IMR-90 (cell line): ENCODE results near the gene BEST1.

ENCODE experiments used
- BHLHE40 ChIP-seq: fragments of 150-350 bp; IDR thresholded peaks from 2 replicates; pipeline ENCODE4 v1.6.1; 2016; ENCODE audit warnings: mild to moderate bottlenecking, low read depth, low read length
- CEBPB ChIP-seq: IDR thresholded peaks from 2 replicates; pipeline ENCODE4 v1.6.1; 2012; ENCODE audit warnings: low read depth, low read length, improper control_type of control experiment
- ELK1 ChIP-seq: fragments of 150-350 bp; IDR thresholded peaks from 2 replicates; pipeline ENCODE4 v1.6.1; 2016; ENCODE audit warnings: low read depth, mild to moderate bottlenecking, low read length, moderate library complexity, borderline replicate concordance
- FOS ChIP-seq: fragments of 150-350 bp; IDR thresholded peaks from 2 replicates; pipeline ENCODE4 v1.6.1; 2016; ENCODE audit warnings: low read depth, low read length
- MAFK ChIP-seq: IDR thresholded peaks from 2 replicates; pipeline ENCODE4 v1.6.1; 2012; ENCODE audit warnings: low read depth, low read length, improper control_type of control experiment
- MXI1 ChIP-seq: IDR thresholded peaks from 2 replicates; pipeline ENCODE4 v1.6.1; 2012; ENCODE audit warnings: low read depth, mild to moderate bottlenecking, low read length, moderate library complexity, borderline replicate concordance
- NFE2L2 ChIP-seq: fragments of 150-350 bp; IDR thresholded peaks from 2 replicates; pipeline ENCODE4 v1.6.1; 2016; ENCODE audit warnings: low read depth, mild to moderate bottlenecking, low read length
- POLR2A ChIP-seq: IDR thresholded peaks from 2 replicates; pipeline ENCODE4 v1.6.1; 2012; ENCODE audit warnings: mild to moderate bottlenecking, low read depth, low read length
- RAD21 ChIP-seq: IDR thresholded peaks from 2 replicates; pipeline ENCODE4 v1.6.1; 2012; ENCODE audit warnings: low read length, improper control_type of control experiment
- RCOR1 ChIP-seq: IDR thresholded peaks from 2 replicates; pipeline ENCODE4 v1.6.1; 2012; ENCODE audit warnings: mild to moderate bottlenecking, low read length, improper control_type of control experiment; ENCODE audit not compliant: insufficient replicate concordance
- RFX5 ChIP-seq: IDR thresholded peaks from 2 replicates; pipeline ENCODE4 v1.8.0; 2012; ENCODE audit warnings: low read depth, mild to moderate bottlenecking, low read length, moderate library complexity
- SMC3 ChIP-seq: fragments of 150-350 bp; IDR thresholded peaks from 2 replicates; pipeline ENCODE4 v1.6.1; 2016; ENCODE audit warnings: low read depth, mild to moderate bottlenecking, antibody characterized with exemption, low read length, moderate library complexity
- USF2 ChIP-seq: fragments of 150-350 bp; IDR thresholded peaks from 2 replicates; pipeline ENCODE4 v1.6.1; 2017; ENCODE audit warnings: mild to moderate bottlenecking, antibody characterized with exemption, low read length, low read depth
- TF ChIP-seq, protein P1 (sequence below): conservative IDR thresholded peaks from 2 replicates; pipeline ENCODE4 v1.5.1; 2012; ENCODE audit warnings: mild to moderate bottlenecking, low read depth, low read length, improper control_type of control experiment

GRCh38 chr11:61955422-61956135 is 5.4 kb downstream of the BEST1 start:
- TF ChIP-seq, protein P1, sequence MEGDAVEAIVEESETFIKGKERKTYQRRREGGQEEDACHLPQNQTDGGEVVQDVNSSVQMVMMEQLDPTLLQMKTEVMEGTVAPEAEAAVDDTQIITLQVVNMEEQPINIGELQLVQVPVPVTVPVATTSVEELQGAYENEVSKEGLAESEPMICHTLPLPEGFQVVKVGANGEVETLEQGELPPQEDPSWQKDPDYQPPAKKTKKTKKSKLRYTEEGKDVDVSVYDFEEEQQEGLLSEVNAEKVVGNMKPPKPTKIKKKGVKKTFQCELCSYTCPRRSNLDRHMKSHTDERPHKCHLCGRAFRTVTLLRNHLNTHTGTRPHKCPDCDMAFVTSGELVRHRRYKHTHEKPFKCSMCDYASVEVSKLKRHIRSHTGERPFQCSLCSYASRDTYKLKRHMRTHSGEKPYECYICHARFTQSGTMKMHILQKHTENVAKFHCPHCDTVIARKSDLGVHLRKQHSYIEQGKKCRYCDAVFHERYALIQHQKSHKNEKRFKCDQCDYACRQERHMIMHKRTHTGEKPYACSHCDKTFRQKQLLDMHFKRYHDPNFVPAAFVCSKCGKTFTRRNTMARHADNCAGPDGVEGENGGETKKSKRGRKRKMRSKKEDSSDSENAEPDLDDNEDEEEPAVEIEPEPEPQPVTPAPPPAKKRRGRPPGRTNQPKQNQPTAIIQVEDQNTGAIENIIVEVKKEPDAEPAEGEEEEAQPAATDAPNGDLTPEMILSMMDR, result no peak
- TF ChIP-seq POLR2A (no peak), FOS (no peak), RCOR1 (no peak), RAD21 (no peak), MAFK (no peak), CEBPB (no peak), MXI1 (no peak), SMC3 (no peak), BHLHE40 (no peak), RFX5 (no peak), NFE2L2 (no peak), ELK1 (no peak), USF2 (no peak)
